GM21576 (cell line): Measurements from ENCODE around the gene RASSF10.

Experiments
- ATAC-seq: cut with Tn5 transposase; IDR thresholded peaks from one replicate; pipeline ENCODE4 v1.9.1; 2021; ENCODE audit warnings: mild to moderate bottlenecking, moderate library complexity; ENCODE audit not compliant: unreplicated experiment

The RASSF10 gene

DNA sequence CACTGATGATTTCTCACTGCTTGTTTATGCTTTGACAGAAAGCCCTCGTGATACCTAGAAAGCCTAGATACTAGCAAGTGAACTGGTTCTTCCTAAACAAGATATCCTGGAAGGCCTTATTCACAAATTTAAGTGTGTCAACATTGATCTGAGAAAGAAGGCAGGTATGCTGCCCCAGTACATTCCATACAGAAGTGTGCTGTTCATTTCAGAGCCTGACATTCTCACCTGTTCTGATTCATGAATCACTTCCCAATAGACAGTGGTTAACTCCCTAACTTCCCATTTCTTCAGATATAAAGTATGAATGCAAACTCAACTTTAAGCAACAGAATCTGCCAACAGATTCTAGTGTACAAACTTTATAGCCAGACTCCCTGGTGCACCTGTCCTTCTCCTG, 15.5 kb upstream of the RASSF10 start:
- no peak for ATAC-seq

DNA sequence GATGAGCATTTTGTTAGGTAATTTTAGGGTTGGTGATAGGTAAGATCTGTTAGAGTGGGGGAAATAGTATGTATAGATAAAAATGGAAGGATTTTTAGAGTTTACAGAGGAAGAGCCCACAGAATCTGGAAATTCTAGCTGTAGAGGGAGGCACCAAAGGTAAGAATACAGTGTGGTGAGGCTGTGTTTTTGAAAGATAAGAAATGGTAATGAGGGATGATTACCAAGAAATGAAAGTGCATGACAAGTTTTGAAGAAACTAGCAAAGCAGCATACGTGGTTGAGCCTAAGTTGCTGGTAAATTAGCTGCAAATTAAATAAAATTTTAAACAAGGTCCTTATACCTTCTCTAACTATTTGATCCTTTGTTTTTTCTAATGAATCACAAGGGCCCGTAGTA, 14.6 kb upstream of the RASSF10 start:
- no peak for ATAC-seq

GRCh38 chr11:12995188-12995587, 13.9 kb upstream of the RASSF10 start:
- ATAC-seq, result no peak

- ATAC-seq, result no peak
Observed at GRCh38 chr11:12995823-12996222, 13.3 kb upstream of the RASSF10 start.

- ATAC-seq, result no peak
Observed at GRCh38 chr11:12997168-12997567, 11.9 kb upstream of the RASSF10 start.

GRCh38 chr11:12998336-12998735, 10.8 kb upstream of the RASSF10 start:
- ATAC-seq, result no peak

- no peak for ATAC-seq
Observed at GRCh38 chr11:12999597-12999996, 9.5 kb upstream of the RASSF10 start.

- no peak for ATAC-seq
Observed at GRCh38 chr11:13000116-13000515, 9.0 kb upstream of the RASSF10 start.

GRCh38 chr11:13000721-13001120, 8.4 kb upstream of the RASSF10 start:
- no peak for ATAC-seq

DNA sequence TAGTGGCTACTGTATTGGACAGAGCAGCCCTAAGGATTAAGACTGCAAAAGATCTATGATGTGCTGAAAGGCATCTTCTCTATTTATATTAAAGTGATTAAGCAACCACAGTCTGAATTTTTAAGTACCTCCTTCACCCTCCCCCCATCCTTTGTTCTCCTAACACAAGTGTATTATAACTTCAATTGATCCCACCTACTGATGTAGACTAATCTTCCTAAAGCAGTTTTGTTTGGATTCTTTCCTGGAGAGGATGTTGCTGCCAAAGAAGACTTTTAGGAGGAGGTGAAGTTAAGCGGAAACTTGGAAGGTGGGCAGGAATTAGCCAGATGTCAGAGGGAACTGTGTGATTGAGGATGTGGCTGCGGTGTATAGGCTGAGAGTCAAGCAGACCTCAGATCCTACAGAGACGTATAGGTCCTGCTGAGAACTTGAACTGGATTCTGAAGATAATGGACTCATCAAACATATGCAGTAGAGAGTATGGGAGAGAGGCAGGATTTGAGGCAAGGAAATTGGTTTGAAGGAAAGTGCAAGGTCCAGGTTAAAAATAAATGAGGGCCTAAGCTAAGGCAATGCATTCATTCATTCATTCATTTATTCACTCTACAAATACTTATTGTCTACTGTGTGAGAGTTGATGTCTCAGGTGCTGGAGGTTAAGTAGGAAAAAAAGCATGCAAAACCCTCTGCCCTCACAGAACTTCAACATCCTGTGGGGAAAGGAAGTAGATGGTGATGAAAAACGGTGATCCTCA, 5.2 kb upstream of the RASSF10 start:
- no peak for ATAC-seq

GRCh38 chr11:13007182-13008060, 1.7 kb upstream of the RASSF10 start:
- ATAC-seq, result no peak

- no peak for ATAC-seq
Observed at GRCh38 chr11:13008061-13008435, 1.1 kb upstream of the RASSF10 start.

DNA sequence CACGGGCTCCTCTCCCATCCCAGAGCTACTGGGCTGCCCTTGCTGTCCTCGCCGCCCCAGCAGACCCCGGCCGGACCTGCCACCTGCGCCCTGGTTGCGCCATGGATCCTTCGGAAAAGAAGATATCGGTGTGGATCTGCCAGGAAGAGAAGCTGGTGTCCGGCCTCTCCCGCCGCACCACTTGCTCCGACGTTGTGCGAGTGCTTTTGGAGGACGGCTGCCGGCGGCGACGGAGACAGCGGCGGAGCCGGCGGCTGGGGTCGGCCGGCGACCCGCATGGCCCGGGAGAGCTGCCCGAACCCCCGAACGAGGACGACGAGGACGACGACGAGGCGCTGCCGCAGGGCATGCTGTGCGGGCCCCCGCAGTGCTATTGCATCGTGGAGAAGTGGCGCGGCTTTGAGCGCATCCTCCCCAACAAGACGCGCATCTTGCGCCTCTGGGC, 382 bp downstream of the RASSF10 start:
- ATAC-seq, result no peak

GRCh38 chr11:13009921-13010748, 1.0 kb downstream of the RASSF10 start:
- ATAC-seq, result no peak

GRCh38 chr11:13010749-13011465, 1.8 kb downstream of the RASSF10 start:
- ATAC-seq, result no peak

GRCh38 chr11:13011466-13012055, 2.4 kb downstream of the RASSF10 start:
- no peak for ATAC-seq

- no peak for ATAC-seq
Observed at GRCh38 chr11:13012056-13012661, 3.0 kb downstream of the RASSF10 start.

DNA sequence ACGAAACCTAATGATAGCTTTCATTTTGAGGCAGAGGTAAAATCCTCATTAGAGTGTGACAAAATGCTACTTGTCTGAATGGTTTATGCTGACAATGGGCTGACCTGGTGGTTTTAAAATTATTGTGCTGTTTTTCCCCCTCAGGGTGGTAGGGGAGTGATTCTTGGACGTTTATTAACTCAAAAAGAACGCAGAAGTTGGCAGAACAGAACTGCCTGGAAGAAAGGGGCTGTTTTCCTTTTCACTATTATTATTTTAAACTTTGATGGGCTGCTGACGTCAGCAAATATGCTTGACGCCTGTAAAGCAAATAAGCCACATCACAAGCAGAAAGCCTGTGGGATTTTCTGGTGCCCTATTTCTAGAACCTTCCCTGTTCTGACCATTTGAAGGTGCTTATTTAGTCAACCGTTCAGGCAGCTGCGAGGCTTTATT, 4.0 kb downstream of the RASSF10 start:
- no peak for ATAC-seq

GRCh38 chr11:13015753-13016152, 6.6 kb downstream of the RASSF10 start:
- no peak for ATAC-seq

GRCh38 chr11:13016415-13016814, 7.3 kb downstream of the RASSF10 start:
- no peak for ATAC-seq
